SK-N-MC (cell line): Measurements from ENCODE around the gene FBXL7.

Source experiments
- DNase-seq: peaks from one replicate; pipeline ENCODE4 v3.0.0-alpha.2; 2011; ENCODE audit warnings: low read depth, low spot score
- H3K27ac ChIP-seq: fragments of 200-600 bp; sonication (generic); 2 replicates; pipeline ENCODE4 v1.5.1; 2016; ENCODE audit warnings: mixed run types
- H3K36me3 ChIP-seq: fragments of 200-600 bp; sonication (generic); 2 replicates; pipeline ENCODE4 v1.6.1; 2017; ENCODE audit warnings: antibody characterized with exemption, low read length, mixed read lengths; ENCODE audit not compliant: insufficient read depth
- H3K4me3 ChIP-seq: fragments of 200-600 bp; sonication (generic); 2 replicates; pipeline ENCODE4 v1.5.1; 2016
- H3K9ac ChIP-seq: fragments of 200-600 bp; sonication (generic); 2 replicates; pipeline ENCODE4 v1.8.0; 2017; ENCODE audit warnings: mixed run types, mixed read lengths; ENCODE audit not compliant: insufficient read length
- H3K9me3 ChIP-seq: fragments of 200-600 bp; sonication (generic); 2 replicates; pipeline ENCODE4 v1.6.1; 2017; ENCODE audit warnings: low read depth, mild to moderate bottlenecking, antibody characterized with exemption, low read length, moderate library complexity, mixed read lengths
- EZH2 ChIP-seq: fragments of 200-600 bp; sonication (generic); IDR thresholded peaks from one replicate; pipeline ENCODE4 v1.6.1; 2017; ENCODE audit warnings: antibody characterized with exemption
- FOXP2 ChIP-seq: optimal IDR thresholded peaks from 2 replicates; pipeline ENCODE3; 2011; ENCODE audit warnings: mild to moderate bottlenecking, moderate library complexity; ENCODE audit not compliant: insufficient read depth; ENCODE audit errors: extremely low read length, control extremely low read depth
- POLR2AphosphoS5 ChIP-seq: IDR thresholded peaks from 2 replicates; pipeline ENCODE4 v1.6.1; 2012; ENCODE audit warnings: mild to moderate bottlenecking, low read depth, low read length, borderline replicate concordance

The FBXL7 gene

DNA sequence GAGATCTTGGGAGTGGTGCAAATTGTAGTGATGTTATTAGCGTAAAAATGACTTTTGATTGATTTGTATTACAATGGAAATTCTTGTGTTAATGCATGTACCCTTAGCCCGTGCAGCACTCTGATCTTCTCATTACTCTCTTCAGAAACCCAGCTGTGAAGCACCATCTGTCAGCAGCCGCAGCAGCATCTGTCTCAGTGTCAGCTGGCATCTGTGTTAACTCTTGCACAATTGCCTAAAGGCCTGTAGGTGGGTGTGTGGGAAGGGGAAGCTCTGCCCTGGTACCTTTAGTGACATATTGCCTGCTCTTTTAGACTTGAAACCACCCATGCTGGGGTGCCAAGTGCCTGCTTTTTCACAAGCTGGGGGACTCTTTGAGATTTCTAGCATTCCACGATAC, 101.3 kb downstream of the FBXL7 start:
- H3K4me3 ChIP-seq, result no peak overlapping the region
- no peak for DNase-seq
- no peak overlapping the region for H3K9ac ChIP-seq
- no peak overlapping the region for H3K27ac ChIP-seq
- H3K36me3 ChIP-seq, result no peaks in the 10 kb centered on the region
- no peak for TF ChIP-seq EZH2
- no peak for TF ChIP-seq FOXP2
- TF ChIP-seq POLR2AphosphoS5, result no peak
- H3K9me3 ChIP-seq, result no peaks in the 10 kb centered on the region

DNA sequence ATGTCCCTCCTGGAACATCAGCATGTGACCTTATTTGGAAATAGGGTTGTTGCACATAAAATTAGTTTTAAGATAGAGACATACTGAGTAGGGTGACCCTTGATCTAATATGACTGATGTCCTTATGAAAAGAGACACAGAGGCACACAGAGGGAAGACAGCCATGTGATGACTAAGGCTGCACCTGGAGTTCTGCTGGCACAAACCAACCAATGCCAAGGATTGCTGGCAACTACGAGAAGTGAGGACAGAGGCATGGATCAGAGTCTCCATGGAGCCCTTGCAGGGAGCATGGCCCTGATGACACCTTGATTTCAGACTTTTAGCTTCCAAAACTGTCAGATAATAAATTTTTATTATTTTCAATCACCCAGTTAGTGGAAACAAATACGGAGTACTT, 101.9 kb downstream of the FBXL7 start:
- no peak for DNase-seq
- H3K9me3 ChIP-seq, result no peaks in the 10 kb centered on the region
- H3K4me3 ChIP-seq, result no peak overlapping the region
- H3K27ac ChIP-seq, result no peak overlapping the region
- TF ChIP-seq EZH2 (no peak), FOXP2 (no peak), POLR2AphosphoS5 (no peak)
- H3K36me3 ChIP-seq, result no peaks in the 10 kb centered on the region
- no peak overlapping the region for H3K9ac ChIP-seq

DNA sequence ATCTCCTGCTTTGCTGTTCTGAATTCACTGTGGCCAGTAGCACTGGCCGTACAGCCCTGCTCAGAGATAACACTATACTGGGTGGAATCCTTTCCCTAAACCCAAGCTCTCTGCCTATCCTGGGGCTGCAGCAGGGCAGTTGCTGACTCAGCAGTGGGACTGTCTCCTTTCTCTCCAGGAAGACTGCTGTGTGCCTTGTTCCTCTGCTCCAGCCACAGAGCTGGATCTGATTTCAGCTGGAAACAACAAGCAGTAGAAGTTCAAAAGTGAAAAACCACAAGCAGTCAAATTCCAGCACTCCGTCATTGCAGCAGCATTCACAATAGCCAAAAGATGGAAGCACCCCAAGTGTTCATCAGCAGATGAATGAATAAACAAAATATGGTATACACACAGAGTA, 105.0 kb downstream of the FBXL7 start:
- H3K9me3 ChIP-seq, result no peaks in the 10 kb centered on the region
- H3K4me3 ChIP-seq, result no peak overlapping the region
- TF ChIP-seq FOXP2 (no peak), EZH2 (no peak), POLR2AphosphoS5 (no peak)
- DNase-seq, result no peak
- no peak overlapping the region for H3K9ac ChIP-seq
- H3K36me3 ChIP-seq, result no peaks in the 10 kb centered on the region
- H3K27ac ChIP-seq, result no peak overlapping the region

DNA sequence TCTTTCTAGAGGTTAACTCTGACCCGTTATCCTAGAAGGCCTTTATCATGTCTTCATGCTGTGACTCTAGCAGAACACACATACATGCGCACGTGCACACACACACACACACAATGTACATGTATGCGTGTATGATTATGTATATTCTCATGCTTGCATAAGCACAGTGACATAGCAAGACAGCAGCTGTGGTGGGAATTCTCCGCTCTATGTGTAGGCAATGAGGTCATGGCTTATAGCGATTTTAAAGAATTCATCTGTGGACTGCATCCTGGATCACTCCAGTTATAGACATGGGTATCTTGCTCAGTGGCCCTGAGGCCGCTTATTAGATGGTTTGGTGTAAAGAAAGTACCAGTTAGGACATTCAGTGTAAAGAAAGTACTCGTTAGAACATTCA, 106.2 kb downstream of the FBXL7 start:
- TF ChIP-seq EZH2 (no peak), POLR2AphosphoS5 (no peak), FOXP2 (no peak)
- Histone ChIP-seq H3K36me3 (no peaks in the 10 kb centered on the region), H3K9ac (no peak overlapping the region), H3K27ac (no peak overlapping the region), H3K9me3 (no peaks in the 10 kb centered on the region), H3K4me3 (no peak overlapping the region)
- DNase-seq, result no peak

DNA sequence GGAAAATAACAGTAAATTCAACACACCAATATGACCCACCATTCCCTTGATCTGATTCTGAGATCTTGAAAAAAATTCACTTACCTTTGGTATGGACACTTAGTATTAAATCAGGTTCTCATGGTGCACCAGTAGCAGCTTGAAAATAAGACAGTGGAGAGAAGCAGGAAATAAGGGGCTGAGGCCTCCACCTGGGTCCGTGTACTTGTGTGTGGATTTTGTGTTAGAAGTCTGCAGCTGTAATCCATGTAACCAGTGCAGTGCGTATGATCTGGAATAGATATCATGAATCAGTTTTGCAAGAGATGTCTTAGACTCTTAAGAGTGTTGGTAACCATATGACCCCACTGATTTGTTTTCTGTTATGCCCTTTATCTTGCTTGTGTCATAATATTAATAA, 107.1 kb downstream of the FBXL7 start:
- Histone ChIP-seq H3K36me3 (no peaks in the 10 kb centered on the region), H3K9ac (no peak overlapping the region), H3K27ac (no peak overlapping the region), H3K4me3 (no peak overlapping the region), H3K9me3 (no peaks in the 10 kb centered on the region)
- no peak for DNase-seq
- no peak for TF ChIP-seq EZH2
- no peak for TF ChIP-seq FOXP2
- TF ChIP-seq POLR2AphosphoS5, result no peak

DNA sequence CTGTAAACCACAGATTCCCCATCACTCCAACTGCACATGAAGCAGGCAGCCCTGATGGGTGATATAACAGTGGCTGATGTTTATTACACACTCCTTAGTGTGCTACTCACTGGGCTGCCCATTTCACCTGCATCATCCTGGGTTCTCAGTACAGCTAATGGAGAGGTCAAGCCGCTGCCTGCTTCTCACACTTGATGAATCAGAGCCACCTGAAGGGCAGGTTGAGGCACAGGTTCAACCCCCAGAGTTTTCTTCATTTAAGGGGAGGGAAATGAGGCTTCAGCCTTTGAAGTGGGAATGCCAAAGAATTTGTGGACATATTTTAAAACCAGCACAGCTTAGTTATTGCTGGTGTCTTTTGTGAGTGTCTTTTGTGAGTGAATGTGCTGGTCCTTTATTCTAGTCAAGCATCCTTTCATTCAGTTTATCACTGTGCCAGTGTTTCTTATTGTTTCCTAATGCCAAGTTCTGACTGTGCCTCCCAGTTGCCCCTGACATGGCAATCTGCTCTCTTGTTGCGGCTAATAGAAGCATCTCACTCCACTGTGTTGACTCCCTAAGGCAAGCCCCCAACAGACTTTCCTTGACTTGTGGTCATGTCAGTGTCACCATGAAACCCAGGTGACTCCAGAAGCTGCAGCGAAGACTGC, 109.2 kb downstream of the FBXL7 start:
- Histone ChIP-seq H3K9me3 (no peaks in the 10 kb centered on the region), H3K36me3 (no peaks in the 10 kb centered on the region), H3K27ac (no peak overlapping the region), H3K9ac (no peak overlapping the region), H3K4me3 (no peak overlapping the region)
- TF ChIP-seq EZH2, result no peak
- TF ChIP-seq FOXP2, result no peak
- TF ChIP-seq POLR2AphosphoS5, result no peak
- no peak for DNase-seq

DNA sequence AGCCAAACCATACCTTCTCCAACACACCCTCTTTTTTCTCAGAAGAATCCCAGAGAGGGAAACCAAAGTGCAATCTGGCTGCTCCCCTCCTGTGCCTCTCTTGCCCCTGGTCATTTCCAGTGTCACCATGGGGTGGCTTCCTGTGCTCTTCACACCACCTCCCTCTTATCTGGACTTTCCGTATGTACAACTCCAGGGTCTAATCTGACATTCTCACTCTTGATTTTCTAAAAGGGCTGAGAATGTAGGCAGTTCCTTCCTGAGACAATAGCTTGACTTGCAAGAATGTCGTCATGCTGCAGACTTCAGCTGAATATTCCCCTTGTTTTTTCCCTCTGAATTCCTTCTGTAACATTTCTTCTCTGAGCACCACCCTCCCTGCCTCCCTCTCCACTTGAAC, 110.2 kb downstream of the FBXL7 start:
- no peak overlapping the region for H3K27ac ChIP-seq

DNA sequence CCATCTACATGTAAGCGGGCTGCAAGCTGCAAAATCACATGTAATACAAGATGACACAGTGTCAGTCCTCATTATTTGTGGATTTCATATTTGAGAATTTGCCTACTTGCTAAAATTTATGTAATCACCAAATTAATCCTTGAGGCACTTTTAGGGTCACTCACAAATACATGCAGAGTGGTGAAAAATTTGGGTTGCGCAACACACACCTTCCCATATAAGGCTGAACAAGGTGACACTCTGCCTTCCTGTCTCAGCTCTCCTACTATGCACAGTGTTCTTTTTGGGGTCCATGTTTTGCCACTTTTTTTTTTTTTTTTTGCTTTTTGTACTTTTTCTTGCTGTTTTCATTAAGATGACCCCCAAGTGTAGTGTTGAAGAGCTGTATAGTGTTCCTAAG, 111.0 kb downstream of the FBXL7 start:
- Histone ChIP-seq H3K9ac (no peak overlapping the region), H3K9me3 (no peaks in the 10 kb centered on the region), H3K36me3 (no peaks in the 10 kb centered on the region), H3K4me3 (no peak overlapping the region), H3K27ac (no peak overlapping the region)
- no peak for DNase-seq
- no peak for TF ChIP-seq EZH2

More for the DNA sequence above, 110.2 kb downstream of the FBXL7 start:
- TF ChIP-seq FOXP2 (no peak), EZH2 (no peak)
- no peak for DNase-seq
- Histone ChIP-seq H3K36me3 (no peaks in the 10 kb centered on the region), H3K9me3 (no peaks in the 10 kb centered on the region), H3K4me3 (no peak overlapping the region), H3K9ac (no peak overlapping the region)

DNA sequence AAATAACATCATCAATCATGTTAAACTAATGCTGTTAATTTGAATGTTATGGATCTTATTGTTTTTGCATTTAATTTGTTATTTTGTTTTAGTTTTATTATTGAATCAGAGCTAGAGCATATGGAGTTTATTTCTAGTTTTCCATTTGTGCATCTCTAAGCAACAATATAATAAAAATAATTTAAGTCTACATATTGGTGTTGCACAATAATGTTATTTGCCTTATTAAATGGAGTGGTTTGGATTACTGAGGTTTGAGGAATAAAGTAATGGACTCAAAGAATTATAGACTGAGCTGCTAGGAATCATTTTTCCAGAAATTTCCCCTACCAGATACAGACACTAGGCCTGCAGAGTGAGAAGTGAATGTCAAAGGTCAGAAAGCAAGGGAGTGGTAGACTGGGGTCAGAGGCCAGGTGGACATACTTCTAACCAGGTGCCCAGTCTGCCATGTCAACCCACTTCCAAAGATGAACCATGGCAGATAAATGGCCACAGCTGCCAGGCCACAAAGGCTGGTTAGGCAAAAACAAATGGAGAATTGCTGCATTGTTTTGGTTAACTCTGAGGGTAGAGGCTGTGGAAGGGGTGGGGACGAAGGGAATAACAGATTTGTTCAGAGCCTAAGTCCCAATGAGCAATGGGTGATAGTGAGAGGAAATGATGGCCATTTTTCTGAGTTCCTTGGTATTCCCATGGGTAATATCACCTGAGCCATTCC, 113.1 kb downstream of the FBXL7 start:
- DNase-seq, result no peak
- Histone ChIP-seq H3K9me3 (no peaks in the 10 kb centered on the region), H3K27ac (no peak overlapping the region), H3K4me3 (no peak overlapping the region), H3K36me3 (no peaks in the 10 kb centered on the region), H3K9ac (no peak overlapping the region)
- TF ChIP-seq EZH2, result no peak
- no peak for TF ChIP-seq FOXP2
- no peak for TF ChIP-seq POLR2AphosphoS5
